Transverse colon (tissue), 4 donors: ENCODE measurements around the gene DYNLRB1. TPM values are rescaled to one million over a fixed set of nuclear protein-coding genes. Genes with fewer than 3 reads are reported as not detected.

ENCODE experiments used
- DNase-seq: peaks from one replicate; pipeline ENCODE4 v3.0.0-alpha.2; 2019
- H3K27ac ChIP-seq, 4 donors: fragments of 200-600 bp; sonication (generic); 2 replicates each; pipeline ENCODE4 v1.5.1; 2016 to 2018; ENCODE audit warnings: inconsistent platforms in 4 of 4
- H3K27me3 ChIP-seq: fragments of 200-600 bp; sonication (generic); 2 replicates; pipeline ENCODE4 v1.5.1; 2017; ENCODE audit warnings: inconsistent platforms
- H3K36me3 ChIP-seq, 4 donors: fragments of 200-600 bp; sonication (generic); 2 replicates each; pipeline ENCODE4 v1.5.1; 2017 to 2019; ENCODE audit warnings: inconsistent platforms in 4 of 4
- H3K4me1 ChIP-seq, 4 donors: fragments of 200-600 bp; sonication (generic); 2 replicates each; pipeline ENCODE4 v1.5.1; 2017 to 2020; ENCODE audit warnings: inconsistent platforms in 4 of 4
- H3K4me3 ChIP-seq, 4 donors: fragments of 200-600 bp; sonication (generic); 1 replicate in 1 of 4; 2 replicates in 3 of 4; pipeline versions ENCODE4 v1.5.1 to v1.6.1; 2017 to 2019; ENCODE audit warnings: inconsistent platforms in 4 of 4
- H3K9me3 ChIP-seq, 2 donors: fragments of 200-600 bp; sonication (generic); 2 replicates each; pipeline ENCODE4 v1.5.1; 2017 to 2019; ENCODE audit warnings: inconsistent platforms in 2 of 2
- CTCF ChIP-seq, 5 experiments: fragments of 200-600 bp in 3 of 5; fragments of 450-650 bp in 2 of 5; sonication (generic) in 3 of 5; IDR thresholded peaks; 1 replicate in 2 of 5; 2 replicates in 3 of 5; pipeline ENCODE4 v1.5.1; 2016 to 2017; ENCODE audit warnings: antibody characterized with exemption in 5 of 5, inconsistent platforms in 3 of 5, mild to moderate bottlenecking in 2 of 5, moderate library complexity in 1 of 5
- EP300 ChIP-seq: sonication (generic); formaldehyde crosslinking; IDR thresholded peaks from one replicate; pipeline ENCODE4 v1.6.1; 2017; ENCODE audit warnings: antibody characterized with exemption, low read depth
- POLR2A ChIP-seq: fragments of 450-650 bp; IDR thresholded peaks from one replicate; pipeline ENCODE4 v1.6.1; 2016; ENCODE audit warnings: antibody characterized with exemption, mild to moderate bottlenecking, moderate library complexity
- POLR2AphosphoS5 ChIP-seq, 3 donors: sonication (generic); formaldehyde crosslinking; IDR thresholded peaks; one replicate each; pipeline ENCODE4 v1.6.1; 2016; ENCODE audit warnings: antibody characterized with exemption in 3 of 3
- WGBS, 2 donors: methylation state at CpG; one replicate each; pipeline ENCODE4 v1.1.5; 2018; ENCODE audit warnings: low coverage in 1 of 2; 5-methylcytosine and 5-hydroxymethylcytosine counted together
- in situ Hi-C, 4 donors: fragments of 200-750 bp; cut with MboI; loops; one replicate each; pipeline versions ENCODE4 v1.15.0 to v1.15.1; 2017; ENCODE audit warnings: low sequenced_read_pairs in 3 of 4, low pct_ligation_motif_present in 1 of 4, low pct_unique_long_range_greater_than_20kb in 1 of 4
- intact Hi-C: fragments of 100-400 bp; cut with DNase I; formaldehyde crosslinking; loops from one replicate; pipeline ENCODE4 v1.15.1; 2023; ENCODE audit warnings: low total_unique reads
- total RNA-seq, 4 donors: library from RNA; depleted of rRNA; stranded (reverse); fragments of >200 nt; gene quantifications; one replicate each; pipeline ENCODE4 v1.1.0, GENCODE V29; 2016

Gene DYNLRB1
- total RNA-seq, 4 donors from 2014 or later: 80.8 to 178 (median 120) TPM

GRCh38 chr20:34567892-34568865 lies 52.0 kb downstream of the DYNLRB1 start:
- Histone ChIP-seq H3K27ac (no peak overlapping the region), H3K4me1 (no peaks in the 10 kb centered on the region), H3K4me3 (no peak overlapping the region), H3K27me3 (no peaks in the 10 kb centered on the region), H3K9me3 (no peaks in the 10 kb centered on the region), H3K36me3 (no peaks in the 10 kb centered on the region)
- intact Hi-C loops: no loop called here
- in situ Hi-C loops: loop anchor here in 2 of 4 donors (25.0 kb wide), 1 partner anchor 144 kb away; the partner anchor contains the start of gene TP53INP2 (in 2 of the 2)
- TF ChIP-seq EP300: no peak
- no peak for TF ChIP-seq POLR2A
- TF ChIP-seq CTCF (IDR thresholded peaks at IDR 0.05): no peak
- no peak for TF ChIP-seq POLR2AphosphoS5 (IDR thresholded peaks at IDR 0.05)
- no peak for DNase-seq
- WGBS, 2 donors: 93% methylated on average over 15 of the region's 15 CpGs; no CpG with 5 or more reads in 1 of the 2 donors

DNA sequence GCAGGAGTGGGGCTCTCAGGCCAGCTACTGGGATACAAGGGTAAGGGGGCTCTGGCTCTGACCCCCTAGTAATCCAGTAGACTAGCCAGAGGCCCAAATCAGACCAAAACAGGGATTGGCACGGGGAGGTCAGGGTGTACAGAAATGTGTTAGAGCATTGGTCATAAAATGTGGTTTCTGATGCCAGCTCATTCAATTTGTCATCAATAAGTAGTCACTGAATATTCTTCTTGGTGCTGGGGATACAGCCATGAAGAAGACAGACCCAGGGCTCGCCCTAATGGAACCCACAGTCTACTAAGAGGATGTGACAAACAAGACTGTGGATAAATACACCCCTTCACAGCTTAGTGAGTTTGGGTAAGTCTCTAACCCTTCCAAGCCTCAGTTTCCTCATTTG lies 53.4 kb downstream of the DYNLRB1 start:
- Histone ChIP-seq H3K27ac (no peak overlapping the region), H3K36me3 (no peaks in the 10 kb centered on the region), H3K27me3 (no peaks in the 10 kb centered on the region), H3K9me3 (no peaks in the 10 kb centered on the region), H3K4me3 (no peak overlapping the region), H3K4me1 (no peaks in the 10 kb centered on the region)
- intact Hi-C loops: no loop called here
- no peak for DNase-seq
- in situ Hi-C loops: loop anchor here in 2 of 4 donors (25.0 kb wide), 1 partner anchor 143 kb away; the partner anchor contains the start of gene TP53INP2 (in 2 of the 2)
- 82 to 89% methylated on average over 1 to 2 of the region's 2 CpGs for WGBS, 2 donors
- TF ChIP-seq POLR2A (no peak), CTCF (IDR thresholded peaks at IDR 0.05) (no peak), EP300 (no peak), POLR2AphosphoS5 (IDR thresholded peaks at IDR 0.05) (no peak)

DNA sequence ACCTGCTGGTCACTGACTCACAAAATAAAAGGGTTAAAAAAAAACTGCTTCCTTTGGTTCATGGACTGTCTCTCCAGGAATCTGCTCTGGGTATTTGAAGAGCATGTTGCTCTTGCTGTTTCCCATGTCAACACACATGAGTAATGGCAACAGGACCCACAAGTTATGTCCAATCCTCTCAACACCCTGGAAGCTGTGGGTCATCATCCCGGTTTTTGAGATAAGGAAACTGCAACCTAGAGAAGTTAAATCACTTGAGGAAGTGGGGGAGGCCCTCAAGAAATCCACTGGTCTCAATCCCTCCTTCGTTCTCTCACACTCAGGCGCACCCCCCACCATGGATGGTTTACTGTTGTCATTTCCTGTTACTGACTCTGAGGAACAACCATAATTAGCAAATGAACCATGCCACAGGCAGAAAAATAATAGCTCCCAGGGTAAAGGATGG lies 54.7 kb downstream of the DYNLRB1 start:
- Histone ChIP-seq H3K4me1 (no peaks in the 10 kb centered on the region), H3K27me3 (no peaks in the 10 kb centered on the region), H3K36me3 (no peaks in the 10 kb centered on the region), H3K9me3 (no peaks in the 10 kb centered on the region), H3K27ac (no peak overlapping the region), H3K4me3 (no peak overlapping the region)
- TF ChIP-seq POLR2AphosphoS5 (IDR thresholded peaks at IDR 0.05) (no peak), CTCF (IDR thresholded peaks at IDR 0.05) (no peak), EP300 (no peak), POLR2A (no peak)
- in situ Hi-C loops (loop anchor here in 2 of 4 donors (25.0 kb wide), 1 partner anchor 141 kb away; the partner anchor contains the start of gene TP53INP2 (in 2 of the 2)), intact Hi-C loops (no loop called here)
- WGBS, 2 donors: 50 to 66% methylated on average over 2 to 3 of the region's 3 CpGs
- DNase-seq: no peak

- in situ Hi-C loops: loop anchor here in 2 of 4 donors (25.0 kb wide), 1 partner anchor 141 kb away; the partner anchor contains the start of gene TP53INP2 (in 2 of the 2)
- no peak for DNase-seq
- Histone ChIP-seq H3K36me3 (no peaks in the 10 kb centered on the region), H3K4me3 (no peak overlapping the region), H3K9me3 (no peaks in the 10 kb centered on the region), H3K4me1 (no peaks in the 10 kb centered on the region), H3K27me3 (no peaks in the 10 kb centered on the region), H3K27ac (no peak overlapping the region)
- 90% methylated on average over 5 of the region's 5 CpGs; no CpG with 5 or more reads in 1 of the 2 donors for WGBS, 2 donors
- intact Hi-C loops: no loop called here
- no peak for TF ChIP-seq EP300
- no peak for TF ChIP-seq POLR2A
- TF ChIP-seq CTCF (IDR thresholded peaks at IDR 0.05): no peak
- no peak for TF ChIP-seq POLR2AphosphoS5 (IDR thresholded peaks at IDR 0.05)
Observed at GRCh38 chr20:34571753-34572152, 55.5 kb downstream of the DYNLRB1 start.
